Activated naive CD4-positive, alpha-beta T cell treated with anti-CD3 and anti-CD28 coated beads for 36 hours (primary cell): ENCODE measurements around the gene SPSB2. TPM values are rescaled to one million over a fixed set of nuclear protein-coding genes. Genes with fewer than 3 reads are reported as not detected.
"Not testable (repeated sequence)": the region's sequence is repeated elsewhere in the genome, so short reads cannot be mapped to it uniquely, and the experiment has no call there.

Experiments used
- CTCF ChIA-PET: fragments of 350-600 bp; sonication (Branson Sonifier 250); formaldehyde crosslinking; loops from one replicate; lab custom pipeline; 2021; ENCODE audit warnings: antibody characterized with exemption; lab: Charles Lee
- DNase-seq: peaks from one replicate; pipeline ENCODE4 v3.0.0-alpha.2; 2020
- H3K27ac Mint-ChIP-seq: one replicate; pipeline ENCODE4 v1.8.0; 2021; ENCODE audit warnings: mild to moderate bottlenecking, mixed read lengths
- H3K27me3 Mint-ChIP-seq: one replicate; pipeline ENCODE4 v1.8.0; 2021; ENCODE audit warnings: low read depth, mixed read lengths
- H3K36me3 Mint-ChIP-seq: one replicate; pipeline ENCODE4 v1.8.0; 2021; ENCODE audit warnings: low read depth, mixed read lengths
- H3K4me1 Mint-ChIP-seq: one replicate; pipeline ENCODE4 v1.8.0; 2021; ENCODE audit warnings: low read depth, mixed read lengths
- H3K4me3 Mint-ChIP-seq: one replicate; pipeline ENCODE4 v1.8.0; 2021; ENCODE audit warnings: mild to moderate bottlenecking, moderate library complexity, mixed read lengths
- H3K9me3 Mint-ChIP-seq: one replicate; pipeline ENCODE4 v1.8.0; 2021; ENCODE audit warnings: mixed read lengths
- intact Hi-C: fragments of 100-400 bp; cut with micrococcal nuclease; formaldehyde crosslinking; loops from one replicate; pipeline ENCODE4 v1.15.1; 2023
- total RNA-seq, 2 experiments: library from RNA; stranded (reverse); gene quantifications; one replicate each; pipeline ENCODE4 v1.2.3, GENCODE V29; 2021

The SPSB2 gene
- total RNA-seq, 2 experiments from 2014 or later, result 2.6 to 2.8 TPM

GRCh38 chr12:6866920-6867412 is 6.1 kb downstream of the SPSB2 start:
- DNase-seq, result no peak
- Mint-ChIP-seq H3K27ac (peak overlapping the region; percentile 94), H3K27me3 (no peaks in the 10 kb centered on the region), H3K9me3 (no peaks in the 10 kb centered on the region), H3K4me1 (peaks cover 47% of the 10 kb centered on the region), H3K4me3 (peak overlapping the region; percentile 98), H3K36me3 (peaks cover 50% of the 10 kb centered on the region)
- CTCF ChIA-PET, result interaction anchor here (0.9 to 3.4 kb wide), 3 partner anchors 15 to 75 kb away, joined by 3 to 18 read pairs (median 6); partner anchors contain the start of genes CDCA3 and USP5
- intact Hi-C loops, result loop anchor here (1.0 kb wide), 1 partner anchor 114 kb away; the partner anchor contains the start of gene MLF2

GRCh38 chr12:6866163-6866919 is 6.8 kb downstream of the SPSB2 start:
- intact Hi-C loops, result no loop called here
- H3K36me3 Mint-ChIP-seq, result peaks cover 47% of the 10 kb centered on the region
- H3K4me1 Mint-ChIP-seq, result peaks cover 41% of the 10 kb centered on the region
- DNase-seq, result no peak
- no peaks in the 10 kb centered on the region for H3K9me3 Mint-ChIP-seq
- H3K27ac Mint-ChIP-seq, result no peak overlapping the region
- CTCF ChIA-PET, result interaction anchor here (0.9 to 3.4 kb wide), 2 partner anchors 14 to 74 kb away, joined by 3 to 18 read pairs; partner anchors contain the start of genes CDCA3 and USP5
- peak overlapping the region; percentile 98 for H3K4me3 Mint-ChIP-seq
- H3K27me3 Mint-ChIP-seq, result no peaks in the 10 kb centered on the region

- CTCF ChIA-PET, result interaction anchor here (0.7 to 3.4 kb wide), 3 partner anchors 13 to 112 kb away, joined by 3 to 18 read pairs (median 3); partner anchors contain the start of genes CDCA3, MLF2 and USP5
- DNase-seq, H3K27me3 Mint-ChIP-seq, H3K4me3 Mint-ChIP-seq, H3K9me3 Mint-ChIP-seq, intact Hi-C loops: not testable (repeated sequence)
- H3K4me1 Mint-ChIP-seq, result peaks cover 30% of the 10 kb centered on the region
- H3K36me3 Mint-ChIP-seq, result peaks cover 53% of the 10 kb centered on the region
- H3K27ac Mint-ChIP-seq, result peak overlapping the region; percentile 10
These were observed 7.8 kb downstream of the SPSB2 start for GRCh38 chr12:6865307-6865706.

- Mint-ChIP-seq H3K36me3 (peaks cover 43% of the 10 kb centered on the region), H3K27me3 (no peaks in the 10 kb centered on the region), H3K27ac (no peak overlapping the region), H3K4me3 (no peak overlapping the region), H3K4me1 (peaks cover 15% of the 10 kb centered on the region), H3K9me3 (no peaks in the 10 kb centered on the region)
- no peak for DNase-seq
- intact Hi-C loops, result no loop called here
- CTCF ChIA-PET, result interaction anchor here (1.3 to 3.4 kb wide), 2 partner anchors 10 to 12 kb away, joined by 6 to 18 read pairs; partner anchors contain the start of genes CDCA3 and USP5
These were observed 9.3 kb downstream of the SPSB2 start for GRCh38 chr12:6863586-6864321.

GRCh38 chr12:6863033-6863432 is 10.1 kb downstream of the SPSB2 start:
- no peak overlapping the region for H3K4me3 Mint-ChIP-seq
- H3K9me3 Mint-ChIP-seq, result no peaks in the 10 kb centered on the region
- no peak for DNase-seq
- CTCF ChIA-PET, result interaction anchor here (1.3 kb wide), 1 partner anchor 10 kb away, joined by 6 read pairs; no protein-coding TSS in a partner anchor
- H3K27me3 Mint-ChIP-seq, result no peaks in the 10 kb centered on the region
- H3K36me3 Mint-ChIP-seq, result peaks cover 36% of the 10 kb centered on the region
- intact Hi-C loops, result no loop called here
- H3K4me1 Mint-ChIP-seq, result peaks cover 9% of the 10 kb centered on the region
- H3K27ac Mint-ChIP-seq, result no peak overlapping the region

GRCh38 chr12:6861391-6861790 is 11.7 kb downstream of the SPSB2 start:
- intact Hi-C loops, result no loop called here
- Mint-ChIP-seq H3K36me3 (peaks cover 42% of the 10 kb centered on the region), H3K27ac (no peak overlapping the region), H3K4me1 (peaks cover 1% of the 10 kb centered on the region), H3K9me3 (no peaks in the 10 kb centered on the region), H3K4me3 (no peak overlapping the region), H3K27me3 (no peaks in the 10 kb centered on the region)
- DNase-seq, result no peak
- CTCF ChIA-PET, result interaction anchor here (1.0 kb wide), 2 partner anchors 9 to 11 kb away, joined by 3 read pairs; partner anchors contain the start of genes SPSB2 and USP5

GRCh38 chr12:6860942-6861341 is 12.2 kb downstream of the SPSB2 start:
- no peaks in the 10 kb centered on the region for H3K4me1 Mint-ChIP-seq
- no peak for DNase-seq
- no peaks in the 10 kb centered on the region for H3K27me3 Mint-ChIP-seq
- H3K9me3 Mint-ChIP-seq, result no peaks in the 10 kb centered on the region
- H3K27ac Mint-ChIP-seq, result no peak overlapping the region
- peaks cover 43% of the 10 kb centered on the region for H3K36me3 Mint-ChIP-seq
- intact Hi-C loops, result no loop called here
- no peak overlapping the region for H3K4me3 Mint-ChIP-seq
- CTCF ChIA-PET, result interaction anchor here (1.0 kb wide), 2 partner anchors 9 to 12 kb away, joined by 3 read pairs; partner anchors contain the start of genes SPSB2 and USP5

- H3K4me1 Mint-ChIP-seq, result no peaks in the 10 kb centered on the region
- no peaks in the 10 kb centered on the region for H3K9me3 Mint-ChIP-seq
- H3K27me3 Mint-ChIP-seq, result no peaks in the 10 kb centered on the region
- H3K27ac Mint-ChIP-seq, result no peak overlapping the region
- no peak for DNase-seq
- CTCF ChIA-PET, result interaction anchor here (1.4 to 1.7 kb wide), 2 partner anchors 10 to 13 kb away, joined by 4 to 7 read pairs; partner anchors contain the start of gene SPSB2
- intact Hi-C loops, result no loop called here
- no peak overlapping the region for H3K4me3 Mint-ChIP-seq
- peaks cover 40% of the 10 kb centered on the region for H3K36me3 Mint-ChIP-seq
These were observed 13.0 kb downstream of the SPSB2 start for GRCh38 chr12:6860116-6860515.

- peaks cover 38% of the 10 kb centered on the region for H3K36me3 Mint-ChIP-seq
- DNase-seq, result no peak
- H3K4me3 Mint-ChIP-seq, result no peak overlapping the region
- CTCF ChIA-PET, result interaction anchor here (0.6 to 1.7 kb wide), 2 partner anchors 11 to 58 kb away, joined by 7 read pairs; no protein-coding TSS in a partner anchor
- no peaks in the 10 kb centered on the region for H3K9me3 Mint-ChIP-seq
- intact Hi-C loops, result no loop called here
- H3K27me3 Mint-ChIP-seq, result no peaks in the 10 kb centered on the region
- no peak overlapping the region for H3K27ac Mint-ChIP-seq
- H3K4me1 Mint-ChIP-seq, result peaks cover 9% of the 10 kb centered on the region
These were observed 14.3 kb downstream of the SPSB2 start for GRCh38 chr12:6858799-6859198.

GRCh38 chr12:6855322-6855721 is 17.8 kb downstream of the SPSB2 start:
- Mint-ChIP-seq H3K4me1 (peaks cover 23% of the 10 kb centered on the region), H3K27ac (no peak overlapping the region), H3K4me3 (no peak overlapping the region), H3K36me3 (peaks cover 23% of the 10 kb centered on the region), H3K9me3 (no peaks in the 10 kb centered on the region), H3K27me3 (no peaks in the 10 kb centered on the region)
- CTCF ChIA-PET, result interaction anchor here (3.1 kb wide), 1 partner anchor 17 kb away, joined by 24 read pairs; the partner anchor contains the start of gene SPSB2
- intact Hi-C loops, result no loop called here
- DNase-seq, result no peak

GRCh38 chr12:6854036-6854435 is 19.1 kb downstream of the SPSB2 start:
- intact Hi-C loops, result loop anchor here (5.0 kb wide), 3 partner anchors 253 to 517 kb away; partner anchors contain the start of genes C1RL and VAMP1
- no peak for DNase-seq
- peak overlapping the region; percentile 86 for H3K4me3 Mint-ChIP-seq

More at GRCh38 chr12:6854036-6854435, 19.1 kb downstream of the SPSB2 start:
- Mint-ChIP-seq H3K4me1 (peaks cover 34% of the 10 kb centered on the region), H3K27ac (peak overlapping the region; percentile 93), H3K36me3 (peaks cover 28% of the 10 kb centered on the region), H3K27me3 (no peaks in the 10 kb centered on the region), H3K9me3 (no peaks in the 10 kb centered on the region)
- CTCF ChIA-PET, result interaction anchor here (0.7 to 4.0 kb wide), 7 partner anchors 9 to 84 kb away, joined by 3 to 24 read pairs (median 6); partner anchors contain the start of gene SPSB2
